ENCODE results near the gene SOX14. TPM values are rescaled to one million over a fixed set of nuclear protein-coding genes. Genes with fewer than 3 reads are reported as not detected.

SOX14 gene
- polyA plus RNA-seq (2013, experiment 1 of 2): 0.41 TPM
- 0.43 TPM for polyA plus RNA-seq (2013, experiment 2 of 2)

DNA sequence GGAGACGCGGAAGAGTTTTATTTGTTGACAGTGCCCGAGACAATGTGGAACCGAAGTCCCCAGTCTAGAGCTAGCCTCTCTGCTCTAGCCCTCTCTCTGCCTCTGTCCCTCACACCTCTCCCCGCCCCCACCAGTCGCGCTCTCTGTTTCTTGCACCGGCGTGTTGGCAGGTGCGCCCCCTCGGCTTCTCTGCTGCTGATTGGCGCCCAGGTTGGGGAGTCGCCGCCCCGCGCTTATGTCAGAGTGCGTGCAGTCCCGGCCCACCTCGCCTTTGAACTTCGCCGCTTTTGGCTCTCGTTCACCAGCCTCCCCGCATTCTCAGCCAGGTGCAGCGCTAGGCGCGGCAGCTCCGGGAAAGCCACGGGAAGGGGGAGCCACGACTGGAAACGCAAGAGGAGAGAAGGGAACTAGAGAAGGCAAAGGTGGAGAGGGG lies at the start of gene SOX14:
TSS of gene SOX14 (plus strand) at position 315 of the 433 bp plus-strand sequence. CDS start 470 bp downstream, outside the sequence.
- Histone ChIP-seq H3K79me1 (ENCODE audit: low read length) (no peaks in the 10 kb centered on the region), H3K56ac (ENCODE audit: low read length) (peak within 1 kb of the TSS; percentile 36), H2BK120ac (ENCODE audit: low read depth, low read length) (no peak within 1 kb of the TSS), H3K23ac (ENCODE audit: low read length) (peak within 1 kb of the TSS; percentile 92), H3K27ac (ENCODE audit: low read depth, low read length) (no peak within 1 kb of the TSS), H3K79me2 (ENCODE audit: control insufficient read depth, insufficient read depth, low read length) (no peaks in the 10 kb centered on the region), H3K36me3 (ENCODE audit: control insufficient read depth, insufficient read depth, low read length) (no peaks in the 10 kb centered on the region), H4K5ac (ENCODE audit: low read length) (no peak within 1 kb of the TSS), H3K18ac (ENCODE audit: low read length) (no peak within 1 kb of the TSS), H2BK5ac (ENCODE audit: low read length) (no peak within 1 kb of the TSS), H2AK5ac (ENCODE audit: low read length) (no peak within 1 kb of the TSS), H2BK15ac (replicated peaks; ENCODE audit: low read depth) (no peak within 1 kb of the TSS), H3K27me3 (ENCODE audit: insufficient read depth, low read length, poor library complexity) (peaks cover 88% of the 10 kb centered on the region), H3K4me3 (ENCODE audit: low read length) (no peak within 1 kb of the TSS), H3K4ac (ENCODE audit: low read depth, low read length) (no peak within 1 kb of the TSS), H3K4me2 (ENCODE audit: low read length) (peak within 1 kb of the TSS; percentile 57), H4K8ac (ENCODE audit: low read depth, low read length) (no peak within 1 kb of the TSS), H3K4me1 (ENCODE audit: control insufficient read depth, low read depth, low read length) (peaks cover 2% of the 10 kb centered on the region), H3K9ac (ENCODE audit: low read length) (no peak within 1 kb of the TSS)
- peak; percentile 87 for DNase-seq
- no CpG with 5 or more reads among the region's 30 CpGs for WGBS (ENCODE audit: extremely low coverage, insufficient coverage, low lambda C conversion rate)

DNA sequence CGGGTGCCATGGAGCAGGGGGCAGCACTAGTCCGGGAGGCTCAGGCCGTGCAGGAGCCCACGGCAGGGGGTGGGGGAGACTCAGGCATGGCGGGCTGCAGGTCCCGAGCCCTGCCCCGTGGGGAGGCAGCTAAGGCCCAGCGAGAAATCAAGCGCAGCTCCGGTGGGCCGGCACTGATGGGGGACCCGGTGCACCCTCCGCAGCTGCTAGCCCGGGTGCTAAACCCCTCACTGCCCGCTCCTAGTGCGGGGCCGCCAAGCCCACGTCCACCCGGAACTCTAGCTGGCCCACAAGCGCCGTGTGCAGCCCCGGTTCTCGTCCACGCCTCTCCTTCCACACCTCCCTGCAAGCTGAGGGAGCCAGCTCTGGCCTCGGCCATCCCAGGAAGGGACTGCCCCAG lies 49.6 kb upstream of the SOX14 start:
- Histone ChIP-seq H3K23ac (ENCODE audit: low read length) (no peak overlapping the region), H3K36me3 (ENCODE audit: control insufficient read depth, insufficient read depth, low read length) (no peaks in the 10 kb centered on the region), H3K4me2 (ENCODE audit: low read length) (no peak overlapping the region), H2BK5ac (ENCODE audit: low read length) (no peak overlapping the region), H2BK120ac (ENCODE audit: low read depth, low read length) (no peak overlapping the region), H2AK5ac (ENCODE audit: low read length) (no peak overlapping the region), H3K4me1 (ENCODE audit: control insufficient read depth, low read depth, low read length) (no peaks in the 10 kb centered on the region), H3K56ac (ENCODE audit: low read length) (no peak overlapping the region), H3K9ac (ENCODE audit: low read length) (no peak overlapping the region), H3K4me3 (ENCODE audit: low read length) (no peak overlapping the region), H3K79me1 (ENCODE audit: low read length) (no peaks in the 10 kb centered on the region), H2BK15ac (replicated peaks; ENCODE audit: low read depth) (no peak overlapping the region), H3K79me2 (ENCODE audit: control insufficient read depth, insufficient read depth, low read length) (no peaks in the 10 kb centered on the region), H4K8ac (ENCODE audit: low read depth, low read length) (no peak overlapping the region), H3K27me3 (ENCODE audit: insufficient read depth, low read length, poor library complexity) (no peaks in the 10 kb centered on the region), H3K27ac (ENCODE audit: low read depth, low read length) (no peak overlapping the region), H3K4ac (ENCODE audit: low read depth, low read length) (no peak overlapping the region), H3K18ac (ENCODE audit: low read length) (no peak overlapping the region), H4K5ac (ENCODE audit: low read length) (no peak overlapping the region)
- no CpG with 5 or more reads among the region's 25 CpGs for WGBS (ENCODE audit: extremely low coverage, insufficient coverage, low lambda C conversion rate)
- DNase-seq: no peak

DNA sequence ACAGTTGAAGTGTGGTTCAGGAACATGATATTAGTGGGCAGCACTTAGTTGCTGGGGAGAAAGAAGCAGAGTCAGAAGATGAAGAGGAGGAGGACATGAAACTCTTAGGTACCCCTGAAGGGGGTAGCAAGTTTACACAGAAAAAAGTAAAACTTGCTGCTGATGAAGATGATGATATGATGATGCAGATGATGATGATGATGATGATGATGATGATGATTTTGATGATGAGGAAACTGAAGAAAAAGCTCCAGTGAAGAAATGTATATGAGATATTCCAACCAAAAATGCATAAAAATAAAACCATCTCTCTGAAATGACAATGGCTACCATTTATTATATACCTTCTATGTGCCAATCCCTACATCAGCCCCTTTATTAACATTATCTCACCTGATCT lies 39.9 kb upstream of the SOX14 start:
- Histone ChIP-seq H3K4me2 (ENCODE audit: low read length) (no peak overlapping the region), H3K23ac (ENCODE audit: low read length) (no peak overlapping the region), H3K4ac (ENCODE audit: low read depth, low read length) (no peak overlapping the region), H4K5ac (ENCODE audit: low read length) (no peak overlapping the region), H4K8ac (ENCODE audit: low read depth, low read length) (no peak overlapping the region), H2AK5ac (ENCODE audit: low read length) (no peak overlapping the region), H3K27ac (ENCODE audit: low read depth, low read length) (no peak overlapping the region), H3K4me3 (ENCODE audit: low read length) (no peak overlapping the region), H2BK15ac (replicated peaks; ENCODE audit: low read depth) (no peak overlapping the region), H3K9ac (ENCODE audit: low read length) (no peak overlapping the region), H3K79me1 (ENCODE audit: low read length) (no peaks in the 10 kb centered on the region), H3K4me1 (ENCODE audit: control insufficient read depth, low read depth, low read length) (no peaks in the 10 kb centered on the region), H3K18ac (ENCODE audit: low read length) (no peak overlapping the region), H2BK120ac (ENCODE audit: low read depth, low read length) (no peak overlapping the region), H2BK5ac (ENCODE audit: low read length) (no peak overlapping the region), H3K27me3 (ENCODE audit: insufficient read depth, low read length, poor library complexity) (no peaks in the 10 kb centered on the region), H3K79me2 (ENCODE audit: control insufficient read depth, insufficient read depth, low read length) (no peaks in the 10 kb centered on the region), H3K36me3 (ENCODE audit: control insufficient read depth, insufficient read depth, low read length) (no peaks in the 10 kb centered on the region), H3K56ac (ENCODE audit: low read length) (no peak overlapping the region)
- DNase-seq: no peak

GRCh38 chr3:137737208-137737607 lies 26.9 kb upstream of the SOX14 start:
- H3K4ac ChIP-seq (ENCODE audit: low read depth, low read length): no peak overlapping the region
- no peaks in the 10 kb centered on the region for H3K27me3 ChIP-seq (ENCODE audit: insufficient read depth, low read length, poor library complexity)
- no peak overlapping the region for H3K18ac ChIP-seq (ENCODE audit: low read length)
- DNase-seq: no peak
- no peak overlapping the region for H4K5ac ChIP-seq (ENCODE audit: low read length)
- H3K9ac ChIP-seq (ENCODE audit: low read length): no peak overlapping the region
- no peaks in the 10 kb centered on the region for H3K4me1 ChIP-seq (ENCODE audit: control insufficient read depth, low read depth, low read length)
- H2AK5ac ChIP-seq (ENCODE audit: low read length): no peak overlapping the region
- no peak overlapping the region for H3K4me3 ChIP-seq (ENCODE audit: low read length)
- H3K56ac ChIP-seq (ENCODE audit: low read length): no peak overlapping the region
- no CpG with 5 or more reads among the region's 2 CpGs for WGBS (ENCODE audit: extremely low coverage, insufficient coverage, low lambda C conversion rate)
- no peaks in the 10 kb centered on the region for H3K79me1 ChIP-seq (ENCODE audit: low read length)
- H3K79me2 ChIP-seq (ENCODE audit: control insufficient read depth, insufficient read depth, low read length): no peaks in the 10 kb centered on the region
- no peak overlapping the region for H2BK5ac ChIP-seq (ENCODE audit: low read length)
- no peak overlapping the region for H3K27ac ChIP-seq (ENCODE audit: low read depth, low read length)
- H2BK120ac ChIP-seq (ENCODE audit: low read depth, low read length): no peak overlapping the region
- H2BK15ac ChIP-seq (replicated peaks; ENCODE audit: low read depth): no peak overlapping the region
- H4K8ac ChIP-seq (ENCODE audit: low read depth, low read length): no peak overlapping the region
- no peaks in the 10 kb centered on the region for H3K36me3 ChIP-seq (ENCODE audit: control insufficient read depth, insufficient read depth, low read length)
- H3K23ac ChIP-seq (ENCODE audit: low read length): no peak overlapping the region
- H3K4me2 ChIP-seq (ENCODE audit: low read length): no peak overlapping the region

GRCh38 chr3:137738710-137739109 lies 25.4 kb upstream of the SOX14 start:
- H3K27me3 ChIP-seq (ENCODE audit: insufficient read depth, low read length, poor library complexity): no peaks in the 10 kb centered on the region
- no peak overlapping the region for H2BK120ac ChIP-seq (ENCODE audit: low read depth, low read length)

DNA sequence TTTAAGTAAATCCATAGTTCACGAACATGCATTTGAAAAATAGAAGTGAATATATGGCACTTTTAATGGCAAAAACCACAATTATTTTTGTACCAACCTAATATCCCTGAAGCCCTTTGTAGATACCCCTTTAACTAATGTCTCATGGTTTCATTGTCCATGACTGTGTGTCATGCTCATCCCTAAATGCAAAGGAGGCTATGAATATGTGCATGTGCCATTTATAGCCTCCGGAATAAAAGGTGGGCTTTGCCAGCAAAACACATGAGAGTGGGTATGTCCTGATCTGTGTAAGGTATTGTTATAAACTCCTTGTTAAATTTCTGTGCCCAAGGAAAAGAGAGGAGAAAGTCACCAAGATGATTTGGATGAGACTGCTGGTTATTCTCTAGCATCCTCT lies 20.5 kb upstream of the SOX14 start:
- no peak overlapping the region for H4K5ac ChIP-seq (ENCODE audit: low read length)
- H3K79me1 ChIP-seq (ENCODE audit: low read length): no peaks in the 10 kb centered on the region
- no peak overlapping the region for H3K4me2 ChIP-seq (ENCODE audit: low read length)
- H2BK5ac ChIP-seq (ENCODE audit: low read length): no peak overlapping the region
- DNase-seq: no peak
- H3K56ac ChIP-seq (ENCODE audit: low read length): no peak overlapping the region
- no peaks in the 10 kb centered on the region for H3K4me1 ChIP-seq (ENCODE audit: control insufficient read depth, low read depth, low read length)
- no CpG with 5 or more reads among the region's 2 CpGs for WGBS (ENCODE audit: extremely low coverage, insufficient coverage, low lambda C conversion rate)
- H2BK120ac ChIP-seq (ENCODE audit: low read depth, low read length): no peak overlapping the region
- no peak overlapping the region for H4K8ac ChIP-seq (ENCODE audit: low read depth, low read length)
- no peak overlapping the region for H3K27ac ChIP-seq (ENCODE audit: low read depth, low read length)
- H3K36me3 ChIP-seq (ENCODE audit: control insufficient read depth, insufficient read depth, low read length): no peaks in the 10 kb centered on the region
- no peak overlapping the region for H3K23ac ChIP-seq (ENCODE audit: low read length)
- H3K4me3 ChIP-seq (ENCODE audit: low read length): no peak overlapping the region
- H3K27me3 ChIP-seq (ENCODE audit: insufficient read depth, low read length, poor library complexity): no peaks in the 10 kb centered on the region
- no peak overlapping the region for H2BK15ac ChIP-seq (replicated peaks; ENCODE audit: low read depth)
- no peak overlapping the region for H3K18ac ChIP-seq (ENCODE audit: low read length)
- H3K79me2 ChIP-seq (ENCODE audit: control insufficient read depth, insufficient read depth, low read length): no peaks in the 10 kb centered on the region
- no peak overlapping the region for H2AK5ac ChIP-seq (ENCODE audit: low read length)
- no peak overlapping the region for H3K9ac ChIP-seq (ENCODE audit: low read length)
- H3K4ac ChIP-seq (ENCODE audit: low read depth, low read length): no peak overlapping the region

More at GRCh38 chr3:137738710-137739109, 25.4 kb upstream of the SOX14 start:
- Histone ChIP-seq H3K23ac (ENCODE audit: low read length) (no peak overlapping the region), H4K8ac (ENCODE audit: low read depth, low read length) (no peak overlapping the region), H3K27ac (ENCODE audit: low read depth, low read length) (no peak overlapping the region), H3K4me2 (ENCODE audit: low read length) (no peak overlapping the region), H2AK5ac (ENCODE audit: low read length) (no peak overlapping the region), H3K18ac (ENCODE audit: low read length) (no peak overlapping the region), H2BK15ac (replicated peaks; ENCODE audit: low read depth) (no peak overlapping the region), H3K79me2 (ENCODE audit: control insufficient read depth, insufficient read depth, low read length) (no peaks in the 10 kb centered on the region), H4K5ac (ENCODE audit: low read length) (no peak overlapping the region), H3K79me1 (ENCODE audit: low read length) (no peaks in the 10 kb centered on the region), H2BK5ac (ENCODE audit: low read length) (no peak overlapping the region), H3K36me3 (ENCODE audit: control insufficient read depth, insufficient read depth, low read length) (no peaks in the 10 kb centered on the region), H3K4ac (ENCODE audit: low read depth, low read length) (no peak overlapping the region), H3K4me1 (ENCODE audit: control insufficient read depth, low read depth, low read length) (no peaks in the 10 kb centered on the region), H3K56ac (ENCODE audit: low read length) (no peak overlapping the region), H3K9ac (ENCODE audit: low read length) (no peak overlapping the region), H3K4me3 (ENCODE audit: low read length) (no peak overlapping the region)
- no peak for DNase-seq

Data from mesendoderm (in vitro differentiated cells).